OCI-LY7 (cell line): ENCODE results near the gene S100B.

Experiments
- CTCF ChIP-seq: fragments of 200-600 bp; sonication (generic); conservative IDR thresholded peaks from 2 replicates; pipeline ENCODE4 v1.5.1; 2014; ENCODE audit warnings: mild to moderate bottlenecking, antibody characterized with exemption, low read length, moderate library complexity, mixed read lengths
- EZH2phosphoT487 ChIP-seq: fragments of 200-600 bp; sonication (generic); IDR thresholded peaks from 2 replicates; pipeline ENCODE4 v1.6.1; 2018; ENCODE audit warnings: low read depth, borderline replicate concordance, mild to moderate bottlenecking, mixed run types, antibody characterized with exemption, low read length, moderate library complexity, mixed read lengths

GRCh38 chr21:46645840-46646239 is 41.0 kb upstream of the S100B start:
- TF ChIP-seq CTCF (no peak), EZH2phosphoT487 (no peak)
